Ovary (tissue), 1 donor: ENCODE measurements around the gene SOWAHD.

ENCODE experiments used
- EP300 ChIP-seq: sonication (generic); formaldehyde crosslinking; IDR thresholded peaks from one replicate; pipeline ENCODE4 v1.6.1; 2017; ENCODE audit warnings: antibody characterized with exemption
- POLR2A ChIP-seq: fragments of 450-650 bp; IDR thresholded peaks from one replicate; pipeline ENCODE4 v1.6.1; 2017; ENCODE audit warnings: antibody characterized with exemption, mild to moderate bottlenecking, moderate library complexity

GRCh38 chrX:119758731-119759247 lies 401 bp downstream of the SOWAHD start:
- no peak for TF ChIP-seq POLR2A
- TF ChIP-seq EP300 = no peak
